ENCODE data around the gene ATP2C2. TPM values are rescaled to one million over a fixed set of nuclear protein-coding genes. Genes with fewer than 3 reads are reported as not detected.

ATP2C2 gene
- total and polyA plus RNA-seq, 9 of the 15 experiments (the other 6 are each of a cell fraction or from before 2014, with no cell fraction given), result 0.75 TPM; not detected in 8

- TF ChIP-seq ILK (tag; IDR thresholded peaks at IDR 0.05; ENCODE audit: borderline replicate concordance, low read depth) (no peak), NFATC3 (IDR thresholded peaks at IDR 0.05) (no peak), NRF1 (conservative IDR thresholded peaks at IDR 0.05 in 1 of 2, IDR thresholded peaks at IDR 0.05 in 1 of 2) (no peak), MAFG (tag; conservative IDR thresholded peaks at IDR 0.05) (no peak)
These were observed 43.7 kb upstream of the ATP2C2 start (continued) for GRCh38 chr16:84324434-84325262.

DNA sequence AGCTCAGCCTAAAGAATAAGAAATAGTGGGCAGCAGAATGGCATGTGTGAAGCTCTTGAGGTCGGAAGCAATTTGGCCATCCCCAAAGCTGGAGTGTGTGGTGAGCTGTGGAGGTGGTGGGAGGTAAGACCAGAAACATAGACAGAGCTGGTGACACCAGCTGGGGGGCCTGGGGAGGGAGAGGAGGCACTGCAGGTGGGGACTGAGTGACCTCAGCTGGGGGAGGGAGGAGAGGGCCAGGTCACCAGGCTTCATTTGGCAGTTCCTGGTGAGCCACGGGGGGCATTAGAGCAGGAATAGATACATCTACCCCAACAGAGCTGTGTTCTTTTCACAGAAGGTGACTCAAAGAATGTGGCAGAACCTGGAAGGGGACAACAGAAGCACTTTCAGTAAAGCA is 41.8 kb upstream of the ATP2C2 start:
- no peaks in the 10 kb centered on the region for H3K79me2 ChIP-seq (ENCODE audit: control insufficient read depth, insufficient read depth, low read length)
- intact Hi-C loops (cut with micrococcal nuclease), result no loop called here
- H3K27ac ChIP-seq (ENCODE audit: extremely low read depth, low read depth, low read length), result no peak overlapping the region
- H4K20me1 ChIP-seq (replicated peaks; ENCODE audit: control insufficient read depth, insufficient read depth, low read length), result no peaks in the 10 kb centered on the region; the same call in 1 of the 2 replicates
- H3K27me3 ChIP-seq (ENCODE audit: control insufficient read depth in 2 of 2, insufficient read depth in 2 of 2, low read length in 2 of 2), result peaks cover 42 to 55% of the 10 kb centered on the region in 2 experiments
- BruUV-seq (replicated peaks), result no TSS peak
- 6% methylated on average over 2 of the region's 2 CpGs for WGBS (ENCODE audit: insufficient coverage, low coverage, missing lambda C conversion rate)
- TF ChIP-seq, protein P1, sequence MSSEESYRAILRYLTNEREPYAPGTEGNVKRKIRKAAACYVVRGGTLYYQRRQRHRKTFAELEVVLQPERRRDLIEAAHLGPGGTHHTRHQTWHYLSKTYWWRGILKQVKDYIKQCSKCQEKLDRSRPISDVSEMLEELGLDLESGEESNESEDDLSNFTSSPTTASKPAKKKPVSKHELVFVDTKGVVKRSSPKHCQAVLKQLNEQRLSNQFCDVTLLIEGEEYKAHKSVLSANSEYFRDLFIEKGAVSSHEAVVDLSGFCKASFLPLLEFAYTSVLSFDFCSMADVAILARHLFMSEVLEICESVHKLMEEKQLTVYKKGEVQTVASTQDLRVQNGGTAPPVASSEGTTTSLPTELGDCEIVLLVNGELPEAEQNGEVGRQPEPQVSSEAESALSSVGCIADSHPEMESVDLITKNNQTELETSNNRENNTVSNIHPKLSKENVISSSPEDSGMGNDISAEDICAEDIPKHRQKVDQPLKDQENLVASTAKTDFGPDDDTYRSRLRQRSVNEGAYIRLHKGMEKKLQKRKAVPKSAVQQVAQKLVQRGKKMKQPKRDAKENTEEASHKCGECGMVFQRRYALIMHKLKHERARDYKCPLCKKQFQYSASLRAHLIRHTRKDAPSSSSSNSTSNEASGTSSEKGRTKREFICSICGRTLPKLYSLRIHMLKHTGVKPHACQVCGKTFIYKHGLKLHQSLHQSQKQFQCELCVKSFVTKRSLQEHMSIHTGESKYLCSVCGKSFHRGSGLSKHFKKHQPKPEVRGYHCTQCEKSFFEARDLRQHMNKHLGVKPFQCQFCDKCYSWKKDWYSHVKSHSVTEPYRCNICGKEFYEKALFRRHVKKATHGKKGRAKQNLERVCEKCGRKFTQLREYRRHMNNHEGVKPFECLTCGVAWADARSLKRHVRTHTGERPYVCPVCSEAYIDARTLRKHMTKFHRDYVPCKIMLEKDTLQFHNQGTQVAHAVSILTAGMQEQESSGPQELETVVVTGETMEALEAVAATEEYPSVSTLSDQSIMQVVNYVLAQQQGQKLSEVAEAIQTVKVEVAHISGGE (CRISPR knock-in tag; IDR thresholded peaks at IDR 0.05), result no peak
- TF ChIP-seq CREB1 (IDR thresholded peaks at IDR 0.05) (no peak), CREB1 (CRISPR knock-in tag; IDR thresholded peaks at IDR 0.05) (no peak), NCOR1 (IDR thresholded peaks at IDR 0.05) (no peak)
- DNase-seq (ENCODE audit: extremely low read depth in 1 of 4, low spot score in 3 of 4) (no peak), ATAC-seq (no peak), FAIRE-seq (no peak)
- ChIA-PET POLR2A (interaction anchor here (1.5 kb wide), 1 partner anchor 20 kb away, joined by 3 read pairs; no protein-coding TSS in a partner anchor), CTCF (ENCODE audit: low intra/inter-chr PET ratio) (no interaction called here)
- H3K4me1 ChIP-seq (replicated peaks in 1 of 2; ENCODE audit: control insufficient read depth in 2 of 2, insufficient read depth in 2 of 2, low read length in 2 of 2), result peaks cover 0 to 3% of the 10 kb centered on the region in 2 experiments; a peak in 1 of 5 replicates
- H3K9me3 ChIP-seq (replicated peaks; ENCODE audit: control insufficient read depth, insufficient read depth, low read depth, low read length), result no peaks in the 10 kb centered on the region
- no peak overlapping the region for H3K4me2 ChIP-seq (ENCODE audit: insufficient read depth, low read length)
- H3K9me1 ChIP-seq (ENCODE audit: control insufficient read depth, insufficient read depth, low read length), result no peaks in the 10 kb centered on the region
- H2AFZ ChIP-seq (ENCODE audit: low read depth, low read length), result no peak overlapping the region
- no peak overlapping the region for H3K4me3 ChIP-seq
- no peaks in the 10 kb centered on the region for H3K36me3 ChIP-seq (ENCODE audit: control insufficient read depth, insufficient read depth, low read length)
- no peak overlapping the region for H3K9ac ChIP-seq (ENCODE audit: insufficient read depth in 1 of 2, low read depth in 2 of 2, low read length in 2 of 2)
- in situ Hi-C loops (cut with MboI), result no loop called here

All from K562 (cell line).